ENCODE results near the gene CAPNS1.

Gene CAPNS1

GRCh38 chr19:36140304-36141038, 605 bp downstream of the CAPNS1 start:
- Histone ChIP-seq H3K27me3 (replicated peaks; ENCODE audit: control insufficient read depth, insufficient read depth, low read length) (no peaks in the 10 kb centered on the region), H3K9me3 (ENCODE audit: control insufficient read depth, low read length) (no peaks in the 10 kb centered on the region), H3K36me3 (ENCODE audit: control insufficient read depth, insufficient read depth, low read length, severe bottlenecking) (peaks cover 26% of the 10 kb centered on the region), H3K4me1 (ENCODE audit: control insufficient read depth, insufficient read depth, low read length) (peaks cover 20% of the 10 kb centered on the region), H3K4me3 (ENCODE audit: low read length) (peak overlapping the region; percentile 98), H3K9ac (ENCODE audit: low read length) (peak overlapping the region; percentile 100)
- DNase-seq (ENCODE audit: low read depth) = peak; percentile 65

GRCh38 chr19:36141039-36141927, 1.4 kb downstream of the CAPNS1 start:
- Histone ChIP-seq H3K4me3 (ENCODE audit: low read length) (peak overlapping the region; percentile 98), H3K4me1 (ENCODE audit: control insufficient read depth, insufficient read depth, low read length) (peaks cover 20% of the 10 kb centered on the region), H3K36me3 (ENCODE audit: control insufficient read depth, insufficient read depth, low read length, severe bottlenecking) (peaks cover 34% of the 10 kb centered on the region), H3K9ac (ENCODE audit: low read length) (peak overlapping the region; percentile 100), H3K27me3 (replicated peaks; ENCODE audit: control insufficient read depth, insufficient read depth, low read length) (no peaks in the 10 kb centered on the region), H3K9me3 (ENCODE audit: control insufficient read depth, low read length) (no peaks in the 10 kb centered on the region)
- DNase-seq (ENCODE audit: low read depth) = peak; percentile 94

- Histone ChIP-seq H3K36me3 (ENCODE audit: control insufficient read depth, insufficient read depth, low read length, severe bottlenecking) (peaks cover 42% of the 10 kb centered on the region), H3K4me3 (ENCODE audit: low read length) (no peak overlapping the region), H3K4me1 (ENCODE audit: control insufficient read depth, insufficient read depth, low read length) (peaks cover 15% of the 10 kb centered on the region), H3K9ac (ENCODE audit: low read length) (no peak overlapping the region), H3K9me3 (ENCODE audit: control insufficient read depth, low read length) (no peaks in the 10 kb centered on the region), H3K27me3 (replicated peaks; ENCODE audit: control insufficient read depth, insufficient read depth, low read length) (no peaks in the 10 kb centered on the region)
- no peak for DNase-seq (ENCODE audit: low read depth)
These were observed 2.2 kb downstream of the CAPNS1 start for GRCh38 chr19:36142046-36142445.

GRCh38 chr19:36142496-36142895, 2.6 kb downstream of the CAPNS1 start:
- Histone ChIP-seq H3K9me3 (ENCODE audit: control insufficient read depth, low read length) (no peaks in the 10 kb centered on the region), H3K4me1 (ENCODE audit: control insufficient read depth, insufficient read depth, low read length) (peaks cover 12% of the 10 kb centered on the region), H3K4me3 (ENCODE audit: low read length) (no peak overlapping the region), H3K36me3 (ENCODE audit: control insufficient read depth, insufficient read depth, low read length, severe bottlenecking) (peaks cover 45% of the 10 kb centered on the region), H3K27me3 (replicated peaks; ENCODE audit: control insufficient read depth, insufficient read depth, low read length) (no peaks in the 10 kb centered on the region), H3K9ac (ENCODE audit: low read length) (no peak overlapping the region)
- no peak for DNase-seq (ENCODE audit: low read depth)

GRCh38 chr19:36144624-36145023, 4.8 kb downstream of the CAPNS1 start:
- Histone ChIP-seq H3K9me3 (ENCODE audit: control insufficient read depth, low read length) (no peaks in the 10 kb centered on the region), H3K36me3 (ENCODE audit: control insufficient read depth, insufficient read depth, low read length, severe bottlenecking) (peaks cover 63% of the 10 kb centered on the region), H3K27me3 (replicated peaks; ENCODE audit: control insufficient read depth, insufficient read depth, low read length) (no peaks in the 10 kb centered on the region), H3K4me1 (ENCODE audit: control insufficient read depth, insufficient read depth, low read length) (peaks cover 8% of the 10 kb centered on the region), H3K4me3 (ENCODE audit: low read length) (no peak overlapping the region), H3K9ac (ENCODE audit: low read length) (no peak overlapping the region)
- DNase-seq (ENCODE audit: low read depth) = no peak

GRCh38 chr19:36149673-36150406, 10.0 kb downstream of the CAPNS1 start:
- Histone ChIP-seq H3K36me3 (ENCODE audit: control insufficient read depth, insufficient read depth, low read length, severe bottlenecking) (peaks cover 47% of the 10 kb centered on the region), H3K4me3 (ENCODE audit: low read length) (no peak overlapping the region), H3K27me3 (replicated peaks; ENCODE audit: control insufficient read depth, insufficient read depth, low read length) (no peaks in the 10 kb centered on the region), H3K9ac (ENCODE audit: low read length) (no peak overlapping the region), H3K9me3 (ENCODE audit: control insufficient read depth, low read length) (no peaks in the 10 kb centered on the region), H3K4me1 (ENCODE audit: control insufficient read depth, insufficient read depth, low read length) (peaks cover 13% of the 10 kb centered on the region)
- DNase-seq (ENCODE audit: low read depth) = no peak

GRCh38 chr19:36150586-36150985, 10.7 kb downstream of the CAPNS1 start:
- no peak for DNase-seq (ENCODE audit: low read depth)
- peaks cover 13% of the 10 kb centered on the region for H3K4me1 ChIP-seq (ENCODE audit: control insufficient read depth, insufficient read depth, low read length)
- H3K36me3 ChIP-seq (ENCODE audit: control insufficient read depth, insufficient read depth, low read length, severe bottlenecking) = peaks cover 40% of the 10 kb centered on the region
- no peaks in the 10 kb centered on the region for H3K27me3 ChIP-seq (replicated peaks; ENCODE audit: control insufficient read depth, insufficient read depth, low read length)
- peak overlapping the region; percentile 89 for H3K4me3 ChIP-seq (ENCODE audit: low read length)
- no peaks in the 10 kb centered on the region for H3K9me3 ChIP-seq (ENCODE audit: control insufficient read depth, low read length)
- peak overlapping the region; percentile 97 for H3K9ac ChIP-seq (ENCODE audit: low read length)

GRCh38 chr19:36151144-36152018, 11.5 kb downstream of the CAPNS1 start:
- Histone ChIP-seq H3K9ac (ENCODE audit: low read length) (peak overlapping the region; percentile 97), H3K27me3 (replicated peaks; ENCODE audit: control insufficient read depth, insufficient read depth, low read length) (no peaks in the 10 kb centered on the region), H3K4me1 (ENCODE audit: control insufficient read depth, insufficient read depth, low read length) (peaks cover 13% of the 10 kb centered on the region), H3K36me3 (ENCODE audit: control insufficient read depth, insufficient read depth, low read length, severe bottlenecking) (peaks cover 32% of the 10 kb centered on the region), H3K4me3 (ENCODE audit: low read length) (peak overlapping the region; percentile 89), H3K9me3 (ENCODE audit: control insufficient read depth, low read length) (no peaks in the 10 kb centered on the region)
- no peak for DNase-seq (ENCODE audit: low read depth)

GRCh38 chr19:36152019-36152351, 12.1 kb downstream of the CAPNS1 start:
- no peak for DNase-seq (ENCODE audit: low read depth)
- H3K27me3 ChIP-seq (replicated peaks; ENCODE audit: control insufficient read depth, insufficient read depth, low read length) = no peaks in the 10 kb centered on the region
- H3K4me3 ChIP-seq (ENCODE audit: low read length) = peak overlapping the region; percentile 89
- peak overlapping the region; percentile 97 for H3K9ac ChIP-seq (ENCODE audit: low read length)
- no peaks in the 10 kb centered on the region for H3K9me3 ChIP-seq (ENCODE audit: control insufficient read depth, low read length)
- H3K36me3 ChIP-seq (ENCODE audit: control insufficient read depth, insufficient read depth, low read length, severe bottlenecking) = peaks cover 26% of the 10 kb centered on the region
- peaks cover 13% of the 10 kb centered on the region for H3K4me1 ChIP-seq (ENCODE audit: control insufficient read depth, insufficient read depth, low read length)

GRCh38 chr19:36152352-36153091, 12.7 kb downstream of the CAPNS1 start, which contains the start of gene COX7A1:
COX7A1 (minus strand) TSS chr19:36152447; CDS start chr19:36152407, 40 bp downstream.
- H3K9me3 ChIP-seq (ENCODE audit: control insufficient read depth, low read length) = no peaks in the 10 kb centered on the region
- DNase-seq (ENCODE audit: low read depth) = no peak
- H3K27me3 ChIP-seq (replicated peaks; ENCODE audit: control insufficient read depth, insufficient read depth, low read length) = no peaks in the 10 kb centered on the region
- peak within 1 kb of the TSS; percentile 89 for H3K4me3 ChIP-seq (ENCODE audit: low read length)
- peaks cover 22% of the 10 kb centered on the region for H3K36me3 ChIP-seq (ENCODE audit: control insufficient read depth, insufficient read depth, low read length, severe bottlenecking)
- peak within 1 kb of the TSS; percentile 97 for H3K9ac ChIP-seq (ENCODE audit: low read length)
- peaks cover 13% of the 10 kb centered on the region for H3K4me1 ChIP-seq (ENCODE audit: control insufficient read depth, insufficient read depth, low read length)
